ENCODE measurements around the gene ESPN. TPM values are rescaled to one million over a fixed set of nuclear protein-coding genes. Genes with fewer than 3 reads are reported as not detected.

ESPN gene
- total and polyA plus RNA-seq, 12 donors = 0.16 to 10.8 (median 6.1) TPM

- intact Hi-C loops (cut with DNase I) = no loop called here
- H3K9me3 ChIP-seq (replicated peaks in 1 of 3) = no peaks in the 10 kb centered on the region
- H3K27me3 ChIP-seq = peaks cover 73% of the 10 kb centered on the region
- peaks cover 21 to 38% of the 10 kb centered on the region in 2 donors for H3K4me1 ChIP-seq (replicated peaks in 1 of 2)
- H3K27ac ChIP-seq = no peak within 1 kb of the TSS
- WGBS, 4 donors = 0 to 2% (median 1%) methylated on average over 7 to 61 of the region's 62 CpGs; no CpG with 5 or more reads in 1 of the 4 donors
- TF ChIP-seq CTCF (IDR thresholded peaks at IDR 0.05) (no peak), POLR2A (IDR thresholded peaks at IDR 0.05) (no peak)
- no peaks in the 10 kb centered on the region for H3K36me3 ChIP-seq (replicated peaks in 1 of 2)
- DNase-seq = no peak
- peak within 1 kb of the TSS in 2 of 4 donors; percentile 4 to 50 for H3K4me3 ChIP-seq
These were observed 4.6 kb upstream of the ESPN start, which contains the start of gene HES2 for GRCh38 chr1:6419804-6420453. HES2 (minus strand) TSS chr1:6419919; CDS start chr1:6419820, 99 bp downstream.

- Histone ChIP-seq H3K4me3 (no peak overlapping the region), H3K4me1 (replicated peaks in 1 of 2) (peaks cover 24 to 42% of the 10 kb centered on the region in 2 donors), H3K27me3 (peaks cover 72% of the 10 kb centered on the region), H3K9me3 (replicated peaks in 1 of 3) (no peaks in the 10 kb centered on the region), H3K36me3 (replicated peaks in 1 of 2) (no peaks in the 10 kb centered on the region), H3K27ac (no peak overlapping the region)
- no peak for DNase-seq
- WGBS, 4 donors = 10 to 40% (median 12%) methylated on average over 11 to 44 of the region's 44 CpGs
- intact Hi-C loops (cut with DNase I) = no loop called here
- TF ChIP-seq CTCF (IDR thresholded peaks at IDR 0.05) (no peak), POLR2A (IDR thresholded peaks at IDR 0.05) (no peak)
These were observed 4.0 kb upstream of the ESPN start for GRCh38 chr1:6420454-6421042.

DNA sequence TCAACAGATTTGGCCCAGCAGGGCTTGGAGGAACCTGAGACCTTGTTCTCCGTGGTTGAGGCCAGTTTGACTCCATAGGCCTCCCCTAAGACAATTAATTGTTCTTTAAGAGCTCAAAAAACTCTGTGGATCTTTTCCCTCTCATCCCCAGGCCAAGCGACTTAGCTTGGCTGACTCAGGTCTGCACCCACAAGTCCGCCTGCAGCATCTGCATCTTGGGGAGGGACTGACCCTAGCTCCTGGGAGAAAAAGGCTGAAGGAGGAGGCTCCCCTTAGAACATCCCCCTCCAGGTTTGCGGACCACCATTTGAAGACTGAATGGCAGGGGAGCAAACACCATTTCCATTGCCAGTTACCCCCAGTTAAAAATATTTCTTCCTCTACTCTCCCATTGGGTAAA, 3.3 kb upstream of the ESPN start:
- Histone ChIP-seq H3K9me3 (replicated peaks in 1 of 3) (no peaks in the 10 kb centered on the region), H3K4me3 (no peak overlapping the region), H3K36me3 (replicated peaks in 1 of 2) (no peaks in the 10 kb centered on the region), H3K27ac (no peak overlapping the region), H3K4me1 (replicated peaks in 1 of 2) (peaks cover 24 to 46% of the 10 kb centered on the region in 2 donors), H3K27me3 (peaks cover 71% of the 10 kb centered on the region)
- WGBS, 4 donors = 69 to 77% (median 77%) methylated on average over 3 to 4 of the region's 4 CpGs
- TF ChIP-seq CTCF (IDR thresholded peaks at IDR 0.05) = no peak
- no peak for TF ChIP-seq POLR2A (IDR thresholded peaks at IDR 0.05)
- no peak for DNase-seq
- intact Hi-C loops (cut with DNase I) = no loop called here

DNA sequence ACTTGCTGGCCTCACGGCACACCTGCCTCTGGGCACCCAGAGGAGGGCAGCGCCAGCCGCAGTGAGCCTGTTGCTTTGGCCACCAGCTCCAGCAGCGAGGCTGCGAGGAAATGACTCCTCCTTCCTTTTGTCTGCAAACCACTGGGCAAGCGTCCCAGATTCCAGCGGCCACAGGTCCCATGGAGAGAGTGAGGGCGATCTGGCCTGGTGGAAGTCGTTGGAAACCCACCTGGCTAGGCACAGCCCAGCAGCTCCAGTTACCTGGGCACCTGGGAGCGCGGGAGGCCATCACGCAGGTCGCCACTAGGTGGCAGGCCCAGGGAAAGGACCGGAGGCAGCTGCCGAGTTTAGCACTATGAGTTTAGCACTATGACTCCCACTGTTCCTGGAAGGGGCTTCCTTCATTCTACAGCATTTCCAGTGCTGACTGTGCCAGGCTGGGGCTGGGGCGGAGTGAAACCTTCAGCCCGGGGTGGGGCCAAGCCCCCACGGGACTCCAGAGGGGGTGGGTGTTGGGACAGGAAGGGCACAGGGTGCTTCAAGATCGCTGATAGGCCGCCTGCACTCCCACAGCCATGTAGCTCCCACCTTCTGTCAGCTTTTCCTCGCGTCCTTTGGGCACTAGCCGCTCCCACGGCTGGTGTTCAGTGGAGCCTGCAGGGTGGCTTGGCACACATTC, 1.1 kb upstream of the ESPN start:
- TF ChIP-seq POLR2A (IDR thresholded peaks at IDR 0.05) (no peak), CTCF (IDR thresholded peaks at IDR 0.05) (peak; percentile 40 to 60 (median 52))
- WGBS, 4 donors = 3 to 31% (median 6%) methylated on average over 5 to 24 of the region's 24 CpGs
- no peaks in the 10 kb centered on the region for H3K9me3 ChIP-seq (replicated peaks in 1 of 3)
- intact Hi-C loops (cut with DNase I) = no loop called here
- H3K4me1 ChIP-seq (replicated peaks in 1 of 2) = peaks cover 28 to 51% of the 10 kb centered on the region in 2 donors
- peaks cover 49% of the 10 kb centered on the region for H3K27me3 ChIP-seq
- H3K36me3 ChIP-seq (replicated peaks in 1 of 2) = no peaks in the 10 kb centered on the region
- no peak overlapping the region for H3K4me3 ChIP-seq
- peak in 6 of 7 donors; percentile 58 to 75 (median 66) for DNase-seq
- no peak overlapping the region for H3K27ac ChIP-seq

All from adrenal gland (tissue), 12 donors.